Measurements from ENCODE around the gene EIF5A. TPM values are rescaled to one million over a fixed set of nuclear protein-coding genes. Genes with fewer than 3 reads are reported as not detected.

The EIF5A gene
- total RNA-seq, 1 experiment from 2014 or later: 345 TPM

DNA sequence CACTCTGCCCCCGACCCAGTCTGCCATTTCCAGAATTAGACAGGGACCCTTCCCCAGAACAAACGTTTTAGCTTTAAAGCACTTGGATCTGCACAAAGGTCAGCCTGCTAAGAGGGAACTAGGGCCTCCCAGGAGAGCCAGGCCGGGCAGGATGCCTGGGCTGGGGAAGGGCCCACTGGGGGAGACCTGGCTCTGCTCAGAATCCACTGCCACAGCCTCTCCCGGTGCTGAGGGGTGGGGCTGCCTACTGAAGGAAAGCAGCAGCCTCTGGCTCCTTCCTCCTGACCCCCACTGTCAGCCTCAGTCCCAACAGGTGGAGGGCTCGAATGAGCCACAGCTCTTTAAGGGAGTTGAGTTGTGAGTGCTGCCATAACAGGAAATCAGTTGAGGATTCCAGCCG is 14.7 kb upstream of the EIF5A start:
- no peaks in the 10 kb centered on the region for H3K36me3 Mint-ChIP-seq (ENCODE audit: insufficient read depth, unreplicated experiment)
- POLR2A ChIA-PET: no interaction called here

DNA sequence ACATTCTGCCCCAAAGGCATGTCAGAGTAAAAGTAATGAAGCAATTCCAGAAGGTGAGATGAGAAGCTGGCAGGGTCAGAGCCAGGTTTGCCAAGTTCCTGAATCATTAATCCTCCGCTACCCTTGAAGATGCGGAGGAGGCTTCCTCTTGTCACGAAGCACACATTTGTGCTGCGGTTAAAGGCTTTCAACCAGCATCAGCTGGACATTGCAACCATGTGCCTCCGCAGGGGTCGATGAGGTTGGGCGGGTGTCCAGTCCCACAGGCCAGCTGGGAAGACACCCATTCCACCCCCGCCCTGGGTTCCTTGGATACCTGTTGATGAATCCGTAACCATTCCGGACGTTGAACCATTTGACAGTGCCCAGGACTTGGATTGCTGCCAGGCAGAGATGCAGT is 14.3 kb upstream of the EIF5A start:
- Histone ChIP-seq H3K4me1 (0 out of 2 replicates have a peak, but pooled peaks cover 10% of the 10 kb centered on the region), H3K36me3 (ENCODE audit: control insufficient read depth, insufficient read depth, low read length) (no peaks in the 10 kb centered on the region; the same call in 1 of the 2 replicates), H3K4me3 (ENCODE audit: low read depth, low read length) (no peak overlapping the region), H3K27me3 (replicated peaks; ENCODE audit: control insufficient read depth, insufficient read depth, low read length) (no peaks in the 10 kb centered on the region), H3K9me3 (no peaks in the 10 kb centered on the region)
- no peaks in the 10 kb centered on the region for H3K9me3 Mint-ChIP-seq (ENCODE audit: unreplicated experiment)
- peaks cover 6% of the 10 kb centered on the region for H3K4me1 Mint-ChIP-seq (ENCODE audit: low read depth, unreplicated experiment)
- ChIA-PET POLR2A (interaction anchor here (1.0 kb wide), 1 partner anchor 12 kb away, joined by 4 read pairs; the partner anchor contains the start of gene SLC2A4), CTCF (interaction anchor here (1.0 kb wide), 1 partner anchor 12 kb away, joined by 6 read pairs; the partner anchor contains the start of gene SLC2A4)
- DNase-seq: no peak
- H3K36me3 Mint-ChIP-seq (ENCODE audit: insufficient read depth, unreplicated experiment): no peaks in the 10 kb centered on the region
- no peaks in the 10 kb centered on the region for H3K27me3 Mint-ChIP-seq (ENCODE audit: insufficient read depth, unreplicated experiment)
- peak overlapping the region; percentile 73 for H3K4me3 Mint-ChIP-seq (ENCODE audit: unreplicated experiment)
- no peak for TF ChIP-seq CTCF (IDR thresholded peaks at IDR 0.05; ENCODE audit: insufficient read depth in 1 of 2, low read depth in 1 of 2, low read length in 1 of 2, severe bottlenecking in 1 of 2, unreplicated experiment in 1 of 2)
- intact Hi-C loops (cut with micrococcal nuclease; ENCODE audit: unreplicated experiment): no loop called here
- BruUV-seq (replicated peaks): no TSS peak
- H3K27ac Mint-ChIP-seq (ENCODE audit: unreplicated experiment): no peak overlapping the region

More for the DNA sequence above, 14.7 kb upstream of the EIF5A start:
- Histone ChIP-seq H3K27me3 (replicated peaks; ENCODE audit: control insufficient read depth, insufficient read depth, low read length) (no peaks in the 10 kb centered on the region), H3K36me3 (ENCODE audit: control insufficient read depth, insufficient read depth, low read length) (no peaks in the 10 kb centered on the region; the same call in 1 of the 2 replicates), H3K4me3 (ENCODE audit: low read depth, low read length) (no peak overlapping the region), H3K4me1 (0 out of 2 replicates have a peak, but pooled peaks cover 10% of the 10 kb centered on the region), H3K9me3 (no peaks in the 10 kb centered on the region)
- BruUV-seq (replicated peaks): no TSS peak
- CTCF ChIA-PET: interaction anchor here (1.4 kb wide), 1 partner anchor 12 kb away, joined by 6 read pairs; the partner anchor contains the start of gene SLC2A4
- intact Hi-C loops (cut with micrococcal nuclease; ENCODE audit: unreplicated experiment): no loop called here
- TF ChIP-seq CTCF (IDR thresholded peaks at IDR 0.05; ENCODE audit: insufficient read depth in 1 of 2, low read depth in 1 of 2, low read length in 1 of 2, severe bottlenecking in 1 of 2, unreplicated experiment in 1 of 2): no peak
- Mint-ChIP-seq H3K27ac (ENCODE audit: unreplicated experiment) (no peak overlapping the region), H3K4me3 (ENCODE audit: unreplicated experiment) (peak overlapping the region; percentile 73), H3K4me1 (ENCODE audit: low read depth, unreplicated experiment) (peaks cover 6% of the 10 kb centered on the region), H3K27me3 (ENCODE audit: insufficient read depth, unreplicated experiment) (no peaks in the 10 kb centered on the region), H3K9me3 (ENCODE audit: unreplicated experiment) (no peaks in the 10 kb centered on the region)
- DNase-seq: no peak

DNA sequence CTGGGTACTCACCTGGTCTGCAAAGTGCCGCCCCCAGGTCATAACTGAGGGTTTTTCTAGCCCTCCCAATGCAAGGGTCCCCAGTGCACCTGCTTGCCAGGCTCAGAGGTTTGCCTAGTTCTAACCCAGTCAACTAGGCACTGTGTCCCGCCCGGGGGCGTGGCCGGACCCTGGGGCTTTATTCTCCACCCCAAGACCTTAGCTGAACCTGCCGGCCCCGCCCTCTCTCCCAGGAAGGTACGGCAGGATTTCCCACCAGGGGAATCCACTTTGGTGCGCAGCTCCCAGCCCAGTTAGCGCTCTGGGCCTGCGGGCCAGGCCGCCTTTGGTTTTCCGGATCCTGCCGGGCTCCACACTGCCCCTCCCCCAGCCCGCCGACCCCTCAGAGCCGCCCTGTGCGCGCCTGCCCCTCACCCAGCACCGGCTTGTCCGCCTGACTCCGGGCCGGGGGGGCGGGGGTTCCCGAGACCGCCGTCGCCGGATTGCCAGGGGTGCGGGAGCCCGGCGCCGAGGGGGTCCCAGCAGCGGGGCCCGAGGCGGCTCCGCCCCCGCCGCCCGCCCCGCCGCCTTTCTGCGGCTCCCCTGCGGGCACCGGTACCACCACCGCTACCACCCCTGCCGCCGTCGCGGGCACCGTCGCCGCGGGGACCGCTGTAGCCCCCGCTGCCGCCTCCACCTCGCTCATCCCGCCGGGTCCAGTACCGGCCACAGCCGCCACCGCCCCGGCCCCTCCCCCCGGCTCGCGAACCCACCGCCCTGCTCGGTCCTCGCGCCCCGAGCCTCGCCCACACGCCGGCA is 13.4 kb upstream of the EIF5A start:
- DNase-seq: peak; percentile 77 to 79
- H3K27me3 ChIP-seq (replicated peaks; ENCODE audit: control insufficient read depth, insufficient read depth, low read length): no peaks in the 10 kb centered on the region
- Mint-ChIP-seq H3K4me1 (ENCODE audit: low read depth, unreplicated experiment) (peaks cover 6% of the 10 kb centered on the region), H3K36me3 (ENCODE audit: insufficient read depth, unreplicated experiment) (no peaks in the 10 kb centered on the region), H3K27ac (ENCODE audit: unreplicated experiment) (peak overlapping the region; percentile 40), H3K27me3 (ENCODE audit: insufficient read depth, unreplicated experiment) (no peaks in the 10 kb centered on the region), H3K9me3 (ENCODE audit: unreplicated experiment) (no peaks in the 10 kb centered on the region), H3K4me3 (ENCODE audit: unreplicated experiment) (peak overlapping the region; percentile 73)
- H3K9me3 ChIP-seq: no peaks in the 10 kb centered on the region
- TF ChIP-seq CTCF (IDR thresholded peaks at IDR 0.05; ENCODE audit: insufficient read depth in 1 of 2, low read depth in 1 of 2, low read length in 1 of 2, severe bottlenecking in 1 of 2, unreplicated experiment in 1 of 2): no peak
- H3K4me3 ChIP-seq (ENCODE audit: low read depth, low read length): peak overlapping the region; percentile 49
- no TSS peak for BruUV-seq (replicated peaks)
- 0 out of 2 replicates have a peak, but pooled peaks cover 10% of the 10 kb centered on the region for H3K4me1 ChIP-seq
- no peaks in the 10 kb centered on the region; the same call in 1 of the 2 replicates for H3K36me3 ChIP-seq (ENCODE audit: control insufficient read depth, insufficient read depth, low read length)
- ChIA-PET CTCF (interaction anchor here (0.6 to 1.0 kb wide), 2 partner anchors 13 to 99 kb away, joined by 5 to 6 read pairs; partner anchors contain the start of gene SLC2A4), POLR2A (interaction anchor here (1.0 kb wide), 1 partner anchor 13 kb away, joined by 4 read pairs; the partner anchor contains the start of gene SLC2A4)
- intact Hi-C loops (cut with micrococcal nuclease; ENCODE audit: unreplicated experiment): loop anchor here (1.0 kb wide), 1 partner anchor 13 kb away; the partner anchor contains the start of gene SLC2A4

Measured in Caco-2 (cell line).